OCI-LY1 (cell line): Measurements from ENCODE around the gene BNIP2.

Experiments
- H2AFZ ChIP-seq: fragments of 200-600 bp; sonication (generic), shearing (Covaris generic); 2 replicates; pipeline ENCODE4 v1.6.0; 2014; ENCODE audit warnings: antibody characterized with exemption, mild to moderate bottlenecking, low read length
- H3F3A ChIP-seq: fragments of 200-600 bp; sonication (generic), shearing (Covaris generic); 2 replicates; pipeline ENCODE4 v1.6.0; 2014; ENCODE audit warnings: mild to moderate bottlenecking, antibody characterized with exemption, low read length, moderate library complexity; ENCODE audit not compliant: insufficient read depth
- H3K27ac ChIP-seq: fragments of 200-600 bp; sonication (generic); 2 replicates; pipeline ENCODE4 v1.5.1; 2014; ENCODE audit warnings: low read length, mixed run types, mild to moderate bottlenecking, low read depth; ENCODE audit not compliant: poor library complexity, severe bottlenecking
- H3K27me3 ChIP-seq: fragments of 200-600 bp; sonication (generic); 2 replicates; pipeline ENCODE4 v1.6.0; 2014; ENCODE audit warnings: antibody characterized with exemption, mild to moderate bottlenecking, low read length, moderate library complexity; ENCODE audit not compliant: insufficient read depth
- H3K36me3 ChIP-seq: fragments of 200-600 bp; sonication (generic); 2 replicates; pipeline ENCODE4 v1.6.1; 2014; ENCODE audit warnings: mild to moderate bottlenecking, antibody characterized with exemption, low read length, moderate library complexity, mixed read lengths; ENCODE audit not compliant: insufficient read depth
- H3K4me1 ChIP-seq: fragments of 200-600 bp; sonication (generic); 2 replicates; pipeline ENCODE4 v1.5.1; 2014; ENCODE audit warnings: mild to moderate bottlenecking, low read length, moderate library complexity; ENCODE audit not compliant: insufficient read depth, severe bottlenecking
- H3K4me2 ChIP-seq: fragments of 200-600 bp; sonication (generic), shearing (Covaris generic); 2 replicates; pipeline ENCODE4 v1.6.1; 2014; ENCODE audit warnings: low read length
- H3K4me3 ChIP-seq: fragments of 200-600 bp; sonication (generic); 2 replicates; pipeline ENCODE4 v1.5.1; 2014; ENCODE audit warnings: low read length, low read depth, mild to moderate bottlenecking, mixed read lengths; ENCODE audit not compliant: poor library complexity, severe bottlenecking
- H3K79me2 ChIP-seq: fragments of 200-600 bp; shearing (Covaris generic); 2 replicates; pipeline ENCODE4 v1.6.1; 2016; ENCODE audit warnings: mixed run types, low read length, mixed read lengths; ENCODE audit not compliant: insufficient read depth
- H3K9ac ChIP-seq: fragments of 200-600 bp; sonication (generic), shearing (Covaris generic); 2 replicates; pipeline ENCODE4 v1.6.1; 2014; ENCODE audit warnings: mild to moderate bottlenecking, low read length, mixed read lengths
- H3K9me2 ChIP-seq: fragments of 200-600 bp; sonication (generic), shearing (Covaris generic); 2 replicates; pipeline ENCODE4 v1.6.1; 2014; ENCODE audit warnings: low read depth, mild to moderate bottlenecking, low read length, mixed read lengths
- H3K9me3 ChIP-seq: fragments of 200-600 bp; shearing (Covaris generic); 2 replicates; pipeline ENCODE4 v1.6.1; 2014; ENCODE audit warnings: low read length, mixed read lengths
- H4K20me1 ChIP-seq: fragments of 200-600 bp; sonication (generic), shearing (Covaris generic); 2 replicates; pipeline ENCODE4 v1.6.0; 2016; ENCODE audit warnings: mild to moderate bottlenecking, low read length; ENCODE audit not compliant: insufficient read depth
- EZH2 ChIP-seq: fragments of 200-600 bp; sonication (generic), shearing (Covaris generic); IDR thresholded peaks from 2 replicates; pipeline ENCODE4 v1.8.0; 2017; ENCODE audit warnings: borderline replicate concordance, mixed run types, mild to moderate bottlenecking, antibody characterized with exemption, low read length, moderate library complexity, mixed read lengths
- TF ChIP-seq, protein P1 (sequence below): fragments of 200-600 bp; sonication (generic), shearing (Covaris generic); IDR thresholded peaks from 2 replicates; pipeline ENCODE4 v1.5.1; 2017; ENCODE audit warnings: mild to moderate bottlenecking, antibody characterized with exemption, low read length, moderate library complexity, mixed read lengths

The BNIP2 gene

GRCh38 chr15:59689626-59690236 is 611 bp upstream of the BNIP2 start:
- Histone ChIP-seq H3K4me3 (peak overlapping the region; percentile 90), H4K20me1 (no peaks in the 10 kb centered on the region), H3K79me2 (peaks cover 40% of the 10 kb centered on the region), H3F3A (peaks cover 6% of the 10 kb centered on the region; the same call in 1 of the 2 replicates), H2AFZ (0 out of 2 replicates have a peak overlapping the region, but pooled peaks have one; percentile 59), H3K27me3 (no peaks in the 10 kb centered on the region), H3K27ac (peak overlapping the region; percentile 50), H3K9me3 (no peaks in the 10 kb centered on the region), H3K4me1 (peaks cover 36% of the 10 kb centered on the region), H3K9me2 (no peaks in the 10 kb centered on the region), H3K4me2 (peak overlapping the region; percentile 81), H3K36me3 (peaks cover 21% of the 10 kb centered on the region), H3K9ac (peak overlapping the region; percentile 69)
- TF ChIP-seq, protein P1, sequence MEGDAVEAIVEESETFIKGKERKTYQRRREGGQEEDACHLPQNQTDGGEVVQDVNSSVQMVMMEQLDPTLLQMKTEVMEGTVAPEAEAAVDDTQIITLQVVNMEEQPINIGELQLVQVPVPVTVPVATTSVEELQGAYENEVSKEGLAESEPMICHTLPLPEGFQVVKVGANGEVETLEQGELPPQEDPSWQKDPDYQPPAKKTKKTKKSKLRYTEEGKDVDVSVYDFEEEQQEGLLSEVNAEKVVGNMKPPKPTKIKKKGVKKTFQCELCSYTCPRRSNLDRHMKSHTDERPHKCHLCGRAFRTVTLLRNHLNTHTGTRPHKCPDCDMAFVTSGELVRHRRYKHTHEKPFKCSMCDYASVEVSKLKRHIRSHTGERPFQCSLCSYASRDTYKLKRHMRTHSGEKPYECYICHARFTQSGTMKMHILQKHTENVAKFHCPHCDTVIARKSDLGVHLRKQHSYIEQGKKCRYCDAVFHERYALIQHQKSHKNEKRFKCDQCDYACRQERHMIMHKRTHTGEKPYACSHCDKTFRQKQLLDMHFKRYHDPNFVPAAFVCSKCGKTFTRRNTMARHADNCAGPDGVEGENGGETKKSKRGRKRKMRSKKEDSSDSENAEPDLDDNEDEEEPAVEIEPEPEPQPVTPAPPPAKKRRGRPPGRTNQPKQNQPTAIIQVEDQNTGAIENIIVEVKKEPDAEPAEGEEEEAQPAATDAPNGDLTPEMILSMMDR = no peak
- no peak for TF ChIP-seq EZH2

GRCh38 chr15:59688423-59688781 is 718 bp downstream of the BNIP2 start:
- Histone ChIP-seq H3K79me2 (peaks cover 53% of the 10 kb centered on the region), H3K9ac (peak overlapping the region; percentile 89), H3K4me3 (peak overlapping the region; percentile 90), H3K4me2 (peak overlapping the region; percentile 90), H3K27me3 (no peaks in the 10 kb centered on the region), H2AFZ (no peak overlapping the region), H3F3A (peaks cover 6% of the 10 kb centered on the region; the same call in 1 of the 2 replicates), H3K36me3 (peaks cover 33% of the 10 kb centered on the region), H3K9me2 (no peaks in the 10 kb centered on the region), H4K20me1 (no peaks in the 10 kb centered on the region), H3K27ac (peak overlapping the region; percentile 82), H3K9me3 (no peaks in the 10 kb centered on the region), H3K4me1 (peaks cover 36% of the 10 kb centered on the region)
- TF ChIP-seq, protein P1 = no peak
- TF ChIP-seq EZH2 = no peak

GRCh38 chr15:59687836-59688235 is 1.3 kb downstream of the BNIP2 start:
- H2AFZ ChIP-seq = no peak overlapping the region
- H3K9me3 ChIP-seq = no peaks in the 10 kb centered on the region
- no peak for TF ChIP-seq EZH2
- TF ChIP-seq, protein P1 = no peak; the same call in 1 of the 2 replicates
- H3K9me2 ChIP-seq = no peaks in the 10 kb centered on the region
- peaks cover 6% of the 10 kb centered on the region; the same call in 1 of the 2 replicates for H3F3A ChIP-seq
- H3K79me2 ChIP-seq = peaks cover 58% of the 10 kb centered on the region
- peak overlapping the region; percentile 89 for H3K9ac ChIP-seq
- no peaks in the 10 kb centered on the region for H3K27me3 ChIP-seq
- H3K36me3 ChIP-seq = peaks cover 39% of the 10 kb centered on the region
- peak overlapping the region; percentile 90 for H3K4me2 ChIP-seq
- peak overlapping the region; percentile 90 for H3K4me3 ChIP-seq
- no peaks in the 10 kb centered on the region for H4K20me1 ChIP-seq
- H3K27ac ChIP-seq = peak overlapping the region; percentile 82
- peaks cover 36% of the 10 kb centered on the region for H3K4me1 ChIP-seq
